ENCODE data around the gene ITGB1.

- TF ChIP-seq TBL1XR1 (IDR thresholded peaks at IDR 0.05; ENCODE audit: low read depth, low read length) (no peak), GABPA (IDR thresholded peaks at IDR 0.05; ENCODE audit: low read depth) (no peak), LARP7 (IDR thresholded peaks at IDR 0.05) (no peak), ZNF207 (IDR thresholded peaks at IDR 0.05; ENCODE audit: borderline replicate concordance) (no peak), CTCF (IDR thresholded peaks at IDR 0.05 in 2 of 3, conservative IDR thresholded peaks at IDR 0.05 in 1 of 3; ENCODE audit: control insufficient read depth in 2 of 3, extremely low read depth in 1 of 3, insufficient read depth in 1 of 3, low read depth in 3 of 3, low read length in 3 of 3) (no peak), PBX3 (IDR thresholded peaks at IDR 0.05; ENCODE audit: insufficient replicate concordance, low read depth, low read length) (no peak), SMC3 (IDR thresholded peaks at IDR 0.05; ENCODE audit: borderline replicate concordance, low read length) (no peak)
Observed at GRCh38 chr10:32980242-32980557, 22.2 kb upstream of the ITGB1 start.
